K562 (cell line): ENCODE results near the gene GPR135.

Source experiments
- CBFB ChIP-seq: sonication (generic); formaldehyde crosslinking; IDR thresholded peaks from 2 replicates; pipeline ENCODE4 v1.4.0; 2020; ENCODE audit warnings: mild to moderate bottlenecking, missing genetic modification reagents
- DNMT1 ChIP-seq: fragments of 450-650 bp; IDR thresholded peaks from 2 replicates; pipeline ENCODE4 v1.6.1; 2016; ENCODE audit warnings: antibody characterized with exemption, mild to moderate bottlenecking
- EP300 ChIP-seq: IDR thresholded peaks from 2 replicates; pipeline ENCODE4 v1.6.1; 2012; ENCODE audit warnings: low read length, improper control_type of control experiment
- NFIC ChIP-seq: fragments of 450-650 bp; IDR thresholded peaks from 2 replicates; pipeline ENCODE4 v1.6.1; 2017; ENCODE audit warnings: mild to moderate bottlenecking, inconsistent platforms
- OTX1 ChIP-seq: fragments of 450-650 bp; formaldehyde crosslinking; IDR thresholded peaks from 2 replicates; pipeline ENCODE4 v1.4.0; 2022; ENCODE audit warnings: mild to moderate bottlenecking
- TARDBP ChIP-seq: fragments of 450-650 bp; IDR thresholded peaks from 2 replicates; pipeline ENCODE4 v1.6.1; 2016
- TFAM ChIP-seq: fragments of 250-450 bp; sonication (Bioruptor Pico); conservative IDR thresholded peaks from 2 replicates; pipeline ENCODE4 v1.5.0; 2021; ENCODE audit warnings: mild to moderate bottlenecking, moderate library complexity
- USF2 ChIP-seq: sonication (generic); formaldehyde crosslinking; IDR thresholded peaks from 2 replicates; pipeline ENCODE4 v1.5.0; 2020; ENCODE audit warnings: missing genetic modification reagents
- ZBTB11 ChIP-seq, 3 experiments: fragments of 200-800 bp in 1 of 3; fragments of 250-450 bp in 1 of 3; fragments of 450-650 bp in 1 of 3; sonication (Bioruptor Pico) in 1 of 3; sonication (Bioruptor generic) in 1 of 3; formaldehyde crosslinking in 1 of 3; IDR thresholded peaks; 2 replicates each; pipeline versions ENCODE4 v1.6.1 to v1.8.0; 2016 to 2022; ENCODE audit warnings: mild to moderate bottlenecking in 2 of 3, missing genetic modification characterization in 2 of 3, missing compliant biosample characterization in 1 of 3, moderate library complexity in 1 of 3
- ZBTB17 ChIP-seq: fragments of 450-650 bp; formaldehyde crosslinking; IDR thresholded peaks from 2 replicates; pipeline ENCODE4 v1.4.0; 2020; ENCODE audit warnings: mild to moderate bottlenecking
- ZNF184 ChIP-seq: sonication (generic); formaldehyde crosslinking; IDR thresholded peaks from 2 replicates; pipeline ENCODE4 v1.5.0; 2020; ENCODE audit warnings: missing genetic modification reagents
- ZNF639 ChIP-seq, 2 experiments: fragments of 200-800 bp in 1 of 2; sonication (Bioruptor generic) in 1 of 2; sonication (generic) in 1 of 2; formaldehyde crosslinking in 1 of 2; IDR thresholded peaks in 1 of 2; conservative IDR thresholded peaks in 1 of 2; 2 replicates each; pipeline versions ENCODE4 v1.5.0 to v1.6.1; 2016 to 2020; ENCODE audit warnings: missing compliant biosample characterization in 1 of 2, missing genetic modification characterization in 1 of 2, missing genetic modification reagents in 1 of 2
- TF ChIP-seq, protein P1 (sequence below): conservative IDR thresholded peaks from 2 replicates; pipeline ENCODE4 v1.6.1; 2011; ENCODE audit warnings: low read depth, mild to moderate bottlenecking, low read length; ENCODE audit not compliant: control insufficient read depth
- TF ChIP-seq, protein P2 (sequence below): fragments of 150-350 bp; conservative IDR thresholded peaks from 2 replicates; pipeline ENCODE4 v1.6.1; 2014; ENCODE audit warnings: low read length

GRCh38 chr14:59435987-59436386 lies 29.2 kb downstream of the GPR135 start:
- TF ChIP-seq NFIC, result no peak
- TF ChIP-seq DNMT1, result no peak
- no peak for TF ChIP-seq OTX1
- no peak for TF ChIP-seq ZNF639 (CRISPR knock-in tag; conservative IDR thresholded peaks at IDR 0.05 in 1 of 2, IDR thresholded peaks at IDR 0.05 in 1 of 2)
- no peak for TF ChIP-seq TFAM (CRISPR knock-in tag)
- TF ChIP-seq CBFB (CRISPR knock-in tag), result no peak
- no peak for TF ChIP-seq TARDBP
- TF ChIP-seq ZBTB17 (CRISPR knock-in tag), result no peak
- no peak for TF ChIP-seq ZBTB11 (CRISPR knock-in tag; IDR thresholded peaks at IDR 0.05)
- no peak for TF ChIP-seq USF2 (CRISPR knock-in tag)
- no peak for TF ChIP-seq EP300
- TF ChIP-seq, protein P1, sequence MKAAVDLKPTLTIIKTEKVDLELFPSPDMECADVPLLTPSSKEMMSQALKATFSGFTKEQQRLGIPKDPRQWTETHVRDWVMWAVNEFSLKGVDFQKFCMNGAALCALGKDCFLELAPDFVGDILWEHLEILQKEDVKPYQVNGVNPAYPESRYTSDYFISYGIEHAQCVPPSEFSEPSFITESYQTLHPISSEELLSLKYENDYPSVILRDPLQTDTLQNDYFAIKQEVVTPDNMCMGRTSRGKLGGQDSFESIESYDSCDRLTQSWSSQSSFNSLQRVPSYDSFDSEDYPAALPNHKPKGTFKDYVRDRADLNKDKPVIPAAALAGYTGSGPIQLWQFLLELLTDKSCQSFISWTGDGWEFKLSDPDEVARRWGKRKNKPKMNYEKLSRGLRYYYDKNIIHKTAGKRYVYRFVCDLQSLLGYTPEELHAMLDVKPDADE, result no peak
- TF ChIP-seq, protein P2, sequence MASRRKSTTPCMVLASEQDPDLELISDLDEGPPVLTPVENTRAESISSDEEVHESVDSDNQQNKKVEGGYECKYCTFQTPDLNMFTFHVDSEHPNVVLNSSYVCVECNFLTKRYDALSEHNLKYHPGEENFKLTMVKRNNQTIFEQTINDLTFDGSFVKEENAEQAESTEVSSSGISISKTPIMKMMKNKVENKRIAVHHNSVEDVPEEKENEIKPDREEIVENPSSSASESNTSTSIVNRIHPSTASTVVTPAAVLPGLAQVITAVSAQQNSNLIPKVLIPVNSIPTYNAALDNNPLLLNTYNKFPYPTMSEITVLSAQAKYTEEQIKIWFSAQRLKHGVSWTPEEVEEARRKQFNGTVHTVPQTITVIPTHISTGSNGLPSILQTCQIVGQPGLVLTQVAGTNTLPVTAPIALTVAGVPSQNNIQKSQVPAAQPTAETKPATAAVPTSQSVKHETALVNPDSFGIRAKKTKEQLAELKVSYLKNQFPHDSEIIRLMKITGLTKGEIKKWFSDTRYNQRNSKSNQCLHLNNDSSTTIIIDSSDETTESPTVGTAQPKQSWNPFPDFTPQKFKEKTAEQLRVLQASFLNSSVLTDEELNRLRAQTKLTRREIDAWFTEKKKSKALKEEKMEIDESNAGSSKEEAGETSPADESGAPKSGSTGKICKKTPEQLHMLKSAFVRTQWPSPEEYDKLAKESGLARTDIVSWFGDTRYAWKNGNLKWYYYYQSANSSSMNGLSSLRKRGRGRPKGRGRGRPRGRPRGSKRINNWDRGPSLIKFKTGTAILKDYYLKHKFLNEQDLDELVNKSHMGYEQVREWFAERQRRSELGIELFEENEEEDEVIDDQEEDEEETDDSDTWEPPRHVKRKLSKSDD, result no peak
- no peak for TF ChIP-seq ZNF184 (CRISPR knock-in tag)
